Nephron progenitor cell (in vitro differentiated cells): ENCODE results near the gene COL25A1.

ENCODE experiments used
- DNase-seq: peaks from one replicate; pipeline ENCODE4 v3.0.0; 2021
- H3K27ac Mint-ChIP-seq: 2 replicates; pipeline ENCODE4 v1.8.0; 2021; ENCODE audit warnings: mild to moderate bottlenecking, moderate library complexity, mixed read lengths
- H3K27me3 Mint-ChIP-seq: 2 replicates; pipeline ENCODE4 v1.8.0; 2021; ENCODE audit warnings: mild to moderate bottlenecking, low read depth, mixed read lengths; ENCODE audit not compliant: poor library complexity
- H3K36me3 Mint-ChIP-seq: 2 replicates; pipeline ENCODE4 v1.8.0; 2021; ENCODE audit warnings: low read depth, mixed read lengths
- H3K4me1 Mint-ChIP-seq: 2 replicates; pipeline ENCODE4 v1.8.0; 2021; ENCODE audit warnings: mixed read lengths
- H3K4me3 Mint-ChIP-seq: 2 replicates; pipeline ENCODE4 v1.8.0; 2021; ENCODE audit warnings: mild to moderate bottlenecking, moderate library complexity, mixed read lengths
- H3K9me3 Mint-ChIP-seq: 2 replicates; pipeline ENCODE4 v1.8.0; 2021; ENCODE audit warnings: mild to moderate bottlenecking, moderate library complexity, mixed read lengths
- CTCF ChIP-seq: fragments of 200-600 bp; sonication (generic); IDR thresholded peaks from 2 replicates; pipeline ENCODE4 v1.5.0; 2021; ENCODE audit warnings: antibody characterized with exemption

The COL25A1 gene

GRCh38 chr4:108831886-108832285, 470.6 kb downstream of the COL25A1 start:
- no peak for TF ChIP-seq CTCF
- Mint-ChIP-seq H3K27ac (no peak overlapping the region), H3K36me3 (no peaks in the 10 kb centered on the region), H3K4me3 (no peak overlapping the region), H3K9me3 (no peaks in the 10 kb centered on the region), H3K27me3 (peaks cover 3% of the 10 kb centered on the region), H3K4me1 (peaks cover 27% of the 10 kb centered on the region)
- no peak for DNase-seq

- Mint-ChIP-seq H3K36me3 (no peaks in the 10 kb centered on the region), H3K4me3 (no peak overlapping the region), H3K27ac (no peak overlapping the region), H3K9me3 (no peaks in the 10 kb centered on the region), H3K4me1 (peaks cover 27% of the 10 kb centered on the region), H3K27me3 (peaks cover 6% of the 10 kb centered on the region)
- TF ChIP-seq CTCF = no peak
- no peak for DNase-seq
Observed at GRCh38 chr4:108831291-108831690, 471.2 kb downstream of the COL25A1 start.

GRCh38 chr4:108830509-108831244, 471.8 kb downstream of the COL25A1 start:
- H3K9me3 Mint-ChIP-seq = no peaks in the 10 kb centered on the region
- no peak overlapping the region for H3K27ac Mint-ChIP-seq
- H3K4me1 Mint-ChIP-seq = peaks cover 27% of the 10 kb centered on the region
- TF ChIP-seq CTCF = no peak
- peaks cover 6% of the 10 kb centered on the region for H3K27me3 Mint-ChIP-seq
- no peak overlapping the region for H3K4me3 Mint-ChIP-seq
- no peak for DNase-seq
- no peaks in the 10 kb centered on the region for H3K36me3 Mint-ChIP-seq

- peaks cover 6% of the 10 kb centered on the region for H3K27me3 Mint-ChIP-seq
- TF ChIP-seq CTCF = no peak
- H3K9me3 Mint-ChIP-seq = no peaks in the 10 kb centered on the region
- DNase-seq = no peak
- H3K4me1 Mint-ChIP-seq = peaks cover 27% of the 10 kb centered on the region
- H3K36me3 Mint-ChIP-seq = no peaks in the 10 kb centered on the region
- H3K27ac Mint-ChIP-seq = no peak overlapping the region
- no peak overlapping the region for H3K4me3 Mint-ChIP-seq
Observed at GRCh38 chr4:108829966-108830492, 472.4 kb downstream of the COL25A1 start.

GRCh38 chr4:108828620-108829019, 473.8 kb downstream of the COL25A1 start:
- no peaks in the 10 kb centered on the region for H3K9me3 Mint-ChIP-seq
- H3K4me3 Mint-ChIP-seq = no peak overlapping the region
- H3K4me1 Mint-ChIP-seq = peaks cover 22% of the 10 kb centered on the region
- no peak overlapping the region for H3K27ac Mint-ChIP-seq
- H3K36me3 Mint-ChIP-seq = no peaks in the 10 kb centered on the region
- no peak for TF ChIP-seq CTCF
- no peak for DNase-seq
- H3K27me3 Mint-ChIP-seq = peaks cover 3% of the 10 kb centered on the region

GRCh38 chr4:108825737-108826136, 476.7 kb downstream of the COL25A1 start:
- H3K4me3 Mint-ChIP-seq = no peak overlapping the region
- no peak for DNase-seq
- H3K9me3 Mint-ChIP-seq = no peaks in the 10 kb centered on the region
- peaks cover 3% of the 10 kb centered on the region for H3K27me3 Mint-ChIP-seq
- no peak for TF ChIP-seq CTCF
- no peaks in the 10 kb centered on the region for H3K36me3 Mint-ChIP-seq
- H3K27ac Mint-ChIP-seq = no peak overlapping the region
- H3K4me1 Mint-ChIP-seq = peaks cover 13% of the 10 kb centered on the region
